GM18867 (cell line): ENCODE data around the gene ACTL6A.

Experiments used
- ATAC-seq: cut with Tn5 transposase; IDR thresholded peaks from one replicate; pipeline ENCODE4 v1.9.1; 2021; ENCODE audit warnings: mild to moderate bottlenecking, moderate library complexity; ENCODE audit not compliant: unreplicated experiment

Gene ACTL6A

DNA sequence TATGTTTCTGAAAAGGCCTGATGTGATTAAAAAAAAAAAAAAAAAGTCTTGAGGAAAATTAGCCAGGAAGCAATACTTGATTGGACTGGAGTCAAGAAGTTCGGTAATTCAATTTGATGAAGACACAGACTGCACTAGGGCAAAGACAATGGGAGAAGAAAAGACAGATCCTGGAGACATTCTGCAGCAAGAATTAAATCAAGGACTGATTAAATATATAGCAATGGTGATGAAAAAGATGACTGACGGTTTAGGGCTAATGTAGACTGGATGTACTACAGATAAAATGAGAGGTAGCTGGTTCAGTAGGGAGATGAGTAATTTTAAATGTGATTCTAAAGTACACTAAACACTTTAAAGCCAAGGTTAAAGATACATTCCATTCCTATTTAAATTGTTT, 27.9 kb downstream of the ACTL6A start:
- no peak for ATAC-seq

DNA sequence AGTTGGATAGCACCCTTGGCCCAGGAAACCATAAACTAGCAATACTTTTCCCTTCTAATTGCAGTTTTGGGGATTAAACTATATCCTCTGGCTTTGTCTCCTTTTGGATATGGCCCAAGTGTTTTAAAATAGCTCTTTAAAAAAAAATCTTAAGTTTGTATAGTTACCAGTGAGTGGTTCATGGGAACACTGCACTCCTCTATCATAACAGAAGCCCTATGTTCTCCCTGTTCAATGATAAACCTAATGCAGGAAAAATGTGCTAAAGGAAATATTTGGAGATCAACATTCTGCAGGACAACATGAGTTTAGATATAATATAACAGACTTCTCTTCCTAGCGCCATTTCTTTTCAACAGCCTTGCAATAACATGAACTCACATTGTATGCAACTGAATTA, 28.6 kb downstream of the ACTL6A start:
- ATAC-seq, result no peak

GRCh38 chr3:179599531-179599930, 36.8 kb downstream of the ACTL6A start:
- ATAC-seq, result no peak

DNA sequence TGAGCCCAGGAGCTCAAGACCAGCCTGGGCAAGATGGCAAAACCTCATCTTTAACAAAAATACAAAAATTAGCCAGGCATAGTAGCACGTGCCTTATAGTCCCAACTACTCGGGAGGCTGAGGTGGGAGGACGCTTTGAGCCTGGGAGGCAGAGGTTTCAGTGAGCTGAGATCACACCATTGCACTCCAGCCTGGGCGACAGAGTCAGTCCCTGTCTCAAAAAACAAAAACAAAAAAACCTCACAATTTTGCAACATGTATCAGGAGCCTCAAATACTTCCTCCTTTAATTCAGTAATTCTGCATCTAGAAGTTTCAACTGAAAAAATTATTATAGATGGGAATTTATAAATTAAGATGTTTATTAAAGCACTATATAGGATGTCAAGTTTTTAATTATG, 40.6 kb downstream of the ACTL6A start:
- ATAC-seq, result no peak

DNA sequence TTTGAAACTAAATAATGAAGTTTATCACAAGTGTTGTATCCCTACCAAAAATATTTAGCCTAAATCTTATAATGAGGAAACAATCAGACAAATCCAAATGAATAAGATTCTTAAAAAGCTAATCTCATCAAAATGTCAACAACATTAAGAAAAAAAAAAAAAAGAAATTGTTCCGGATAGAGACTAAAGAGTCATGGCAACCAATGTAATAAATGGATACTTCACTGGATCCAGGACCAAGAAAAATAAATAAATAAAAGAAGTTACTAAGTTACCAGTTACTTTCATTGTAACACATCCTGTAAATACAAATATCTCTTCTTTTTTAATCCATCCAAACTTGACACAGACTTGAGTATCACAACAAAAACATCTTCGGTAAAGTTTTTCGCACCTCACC, 41.1 kb downstream of the ACTL6A start:
- no peak for ATAC-seq

- peak; percentile 96 for ATAC-seq
These were observed 41.8 kb downstream of the ACTL6A start, which contains the start of the genes MRPL47 and NDUFB5 for GRCh38 chr3:179604321-179605078. TSS of gene MRPL47 (minus strand) at chr3:179604638. CDS start at chr3:179604624, 14 bp downstream. TSS of gene NDUFB5 (plus strand) at chr3:179604794. CDS start at chr3:179604816, 22 bp downstream.

DNA sequence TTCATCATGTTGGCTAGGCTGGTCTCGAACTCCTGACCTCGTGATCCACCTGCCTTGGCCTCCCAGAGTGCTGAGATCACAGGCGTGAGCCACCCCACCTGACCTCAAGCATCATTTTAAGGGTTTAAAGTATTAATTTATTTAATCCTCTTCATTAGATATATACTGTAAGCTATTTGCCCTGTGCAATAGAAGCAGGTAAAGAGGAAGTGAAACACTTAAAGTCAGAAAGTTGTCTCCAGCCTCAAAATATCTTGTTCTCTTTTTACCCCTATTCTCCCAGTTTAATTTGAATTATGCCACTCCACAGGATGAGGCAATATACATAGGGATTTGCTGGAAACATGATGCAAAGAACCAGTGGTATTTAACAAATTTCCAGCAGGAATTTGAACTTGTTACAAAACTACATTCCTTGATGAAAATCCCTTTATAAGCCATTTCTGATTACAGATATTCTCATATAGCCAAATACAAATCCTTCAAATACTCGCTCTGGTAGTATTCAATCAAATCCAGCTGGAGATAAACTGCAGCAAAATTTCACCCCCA, 43.9 kb downstream of the ACTL6A start:
- peak; percentile 19 for ATAC-seq

DNA sequence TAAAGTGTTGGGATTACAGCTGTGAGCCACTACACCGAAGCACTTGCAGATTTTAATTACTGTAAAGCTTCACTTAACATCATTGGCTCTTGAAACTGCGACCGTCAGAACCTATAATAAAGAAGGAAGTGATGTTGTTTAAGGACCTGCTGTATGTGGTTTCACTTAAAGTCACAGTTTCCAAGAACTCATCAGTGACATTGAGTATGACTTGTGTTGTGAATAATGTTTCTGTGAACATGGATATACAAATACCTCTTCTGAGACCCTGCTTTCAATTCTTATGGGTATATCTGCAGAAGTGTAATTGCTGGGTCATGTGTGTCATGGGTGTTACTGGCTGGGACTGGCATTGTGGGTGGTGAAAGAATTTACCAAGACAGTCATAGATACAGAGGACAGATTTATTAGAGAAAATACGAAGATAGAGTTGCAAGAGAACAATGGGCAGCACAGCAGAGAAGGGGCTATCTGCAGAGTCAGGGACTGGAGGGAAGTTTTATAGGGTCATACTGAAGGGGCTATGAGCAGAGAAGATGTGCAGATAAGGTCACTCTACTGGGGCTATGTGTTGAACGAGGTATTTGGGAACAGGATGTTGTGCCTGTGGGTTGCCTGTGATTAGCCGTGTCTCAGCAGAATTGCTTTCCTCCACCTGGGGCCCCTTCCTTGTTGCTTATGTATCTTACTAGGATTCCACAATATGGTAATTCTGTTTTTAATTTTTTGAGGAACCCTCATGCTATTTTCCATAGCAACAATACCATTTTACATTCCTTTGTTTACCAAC, 46.4 kb downstream of the ACTL6A start:
- ATAC-seq, result peak; percentile 57

GRCh38 chr3:179610066-179610465, 47.3 kb downstream of the ACTL6A start:
- no peak for ATAC-seq

- no peak for ATAC-seq
These were observed 51.1 kb downstream of the ACTL6A start for GRCh38 chr3:179613807-179614206.

DNA sequence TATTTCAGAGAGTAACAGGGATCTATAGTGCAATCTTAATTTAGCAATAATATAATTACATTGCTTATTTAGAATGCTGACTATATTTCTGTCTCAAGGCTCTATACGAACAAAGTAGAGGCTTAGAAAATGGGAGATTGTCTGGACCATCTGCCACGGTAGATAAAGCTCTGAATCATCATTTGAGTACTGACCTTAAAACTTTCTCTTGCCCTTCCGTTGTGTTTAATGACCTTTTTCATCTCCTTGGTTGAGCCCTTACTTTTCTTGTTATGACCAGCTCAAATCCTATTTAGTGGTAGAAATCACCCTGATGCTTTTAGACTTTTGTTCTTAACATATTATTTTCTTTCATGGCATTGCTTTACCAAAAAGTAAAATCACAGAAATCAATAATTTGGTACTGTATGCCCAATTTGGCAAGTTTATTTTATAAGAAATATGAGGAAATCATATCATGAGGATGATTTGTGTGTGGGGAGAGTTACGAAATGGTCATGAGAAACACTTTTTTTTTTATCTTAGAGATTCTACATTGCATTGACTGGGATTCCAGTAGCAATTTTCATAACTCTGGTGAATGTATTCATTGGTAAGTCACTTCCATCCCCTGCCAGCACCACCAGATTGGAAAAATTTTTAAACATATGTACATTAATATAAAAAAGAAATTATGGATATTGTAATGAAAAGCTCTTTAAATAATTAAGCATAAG, 52.9 kb downstream of the ACTL6A start:
- ATAC-seq, result no peak

GRCh38 chr3:179622023-179622422, 59.3 kb downstream of the ACTL6A start:
- ATAC-seq, result no peak

GRCh38 chr3:179624451-179624850, 61.7 kb downstream of the ACTL6A start:
- ATAC-seq, result no peak

GRCh38 chr3:179630753-179631451, 68.2 kb downstream of the ACTL6A start:
- ATAC-seq, result no peak
